Immature natural killer cell (primary cell): ENCODE results near the gene TSPAN4. TPM values are rescaled to one million over a fixed set of nuclear protein-coding genes. Genes with fewer than 3 reads are reported as not detected.
A peak's percentile ranks its signal among the peaks of the same experiment; 100 is the strongest.

Experiments used
- DNase-seq, 3 donors: peaks; one replicate each; pipeline ENCODE4 v3.0.0; 2022; ENCODE audit warnings: mixed read lengths in 1 of 3
- H3K27ac Mint-ChIP-seq, 6 donors: one replicate each; pipeline ENCODE4 v1.8.0; 2020; ENCODE audit warnings: mixed read lengths in 6 of 6, mild to moderate bottlenecking in 5 of 6, inconsistent platforms in 4 of 6, moderate library complexity in 3 of 6
- H3K27me3 Mint-ChIP-seq, 3 donors: one replicate each; pipeline ENCODE4 v1.8.0; 2020 to 2021; ENCODE audit warnings: low read depth in 3 of 3, mild to moderate bottlenecking in 3 of 3, mixed read lengths in 3 of 3, moderate library complexity in 3 of 3, inconsistent platforms in 1 of 3
- H3K36me3 Mint-ChIP-seq, 3 donors: one replicate each; pipeline ENCODE4 v1.8.0; 2020; ENCODE audit warnings: mixed read lengths in 3 of 3, inconsistent platforms in 2 of 3, mild to moderate bottlenecking in 2 of 3
- H3K4me1 Mint-ChIP-seq, 2 donors: one replicate each; pipeline ENCODE4 v1.8.0; 2020; ENCODE audit warnings: inconsistent platforms in 2 of 2, mild to moderate bottlenecking in 2 of 2, mixed read lengths in 2 of 2, moderate library complexity in 1 of 2
- H3K4me3 Mint-ChIP-seq, 5 donors: one replicate each; pipeline ENCODE4 v1.8.0; 2020; ENCODE audit warnings: mild to moderate bottlenecking in 5 of 5, mixed read lengths in 5 of 5, inconsistent platforms in 3 of 5, moderate library complexity in 3 of 5
- H3K9me3 Mint-ChIP-seq, 6 donors: one replicate each; pipeline ENCODE4 v1.8.0; 2020; ENCODE audit warnings: mild to moderate bottlenecking in 6 of 6, mixed read lengths in 6 of 6, inconsistent platforms in 4 of 6, moderate library complexity in 3 of 6
- polyA plus RNA-seq, 3 donors: library from polyadenylated mRNA; unstranded; fragments of 300-500 nt; fragmentation: Illumina TruSeq; gene quantifications; one replicate each; pipeline ENCODE4 v1.2.3, GENCODE V29; 2021

TSPAN4 gene
- polyA plus RNA-seq, 3 donors from 2014 or later, result 23.4 to 38.7 (median 37.2) TPM

GRCh38 chr11:911890-912219, 69.2 kb downstream of the TSPAN4 start:
- Mint-ChIP-seq H3K9me3 (no peaks in the 10 kb centered on the region), H3K27ac (peak overlapping the region; percentile 44 to 91 (median 86)), H3K36me3 (no peaks in the 10 kb centered on the region), H3K4me1 (peaks cover 16 to 20% of the 10 kb centered on the region in 2 donors), H3K4me3 (peak overlapping the region; percentile 84 to 92 (median 90)), H3K27me3 (peaks cover 2 to 3% (median 2%) of the 10 kb centered on the region in 3 donors)
- no peak for DNase-seq

- Mint-ChIP-seq H3K4me1 (peaks cover 16 to 20% of the 10 kb centered on the region in 2 donors), H3K27me3 (peaks cover 2 to 3% (median 2%) of the 10 kb centered on the region in 3 donors), H3K9me3 (no peaks in the 10 kb centered on the region), H3K27ac (no peak overlapping the region), H3K36me3 (no peaks in the 10 kb centered on the region), H3K4me3 (peak overlapping the region in 3 of 5 donors; percentile 84 to 92 (median 88))
- DNase-seq, result no peak
Observed at GRCh38 chr11:912266-912665, 69.6 kb downstream of the TSPAN4 start.

GRCh38 chr11:913043-913442, 70.4 kb downstream of the TSPAN4 start:
- Mint-ChIP-seq H3K27ac (no peak overlapping the region), H3K4me3 (no peak overlapping the region), H3K4me1 (peaks cover 16 to 20% of the 10 kb centered on the region in 2 donors), H3K27me3 (peaks cover 2 to 3% (median 2%) of the 10 kb centered on the region in 3 donors), H3K36me3 (no peaks in the 10 kb centered on the region), H3K9me3 (no peaks in the 10 kb centered on the region)
- no peak for DNase-seq

- Mint-ChIP-seq H3K27me3 (peaks cover 2 to 3% (median 2%) of the 10 kb centered on the region in 3 donors), H3K9me3 (no peaks in the 10 kb centered on the region), H3K4me1 (peaks cover 12 to 15% of the 10 kb centered on the region in 2 donors), H3K27ac (no peak overlapping the region), H3K4me3 (no peak overlapping the region), H3K36me3 (no peaks in the 10 kb centered on the region)
- no peak for DNase-seq
Observed at GRCh38 chr11:914204-914603, 71.6 kb downstream of the TSPAN4 start.

GRCh38 chr11:914747-915501, 72.3 kb downstream of the TSPAN4 start:
- Mint-ChIP-seq H3K27me3 (peaks cover 2 to 3% (median 2%) of the 10 kb centered on the region in 3 donors), H3K36me3 (no peaks in the 10 kb centered on the region), H3K9me3 (no peaks in the 10 kb centered on the region), H3K4me1 (peaks cover 6 to 10% of the 10 kb centered on the region in 2 donors), H3K4me3 (no peak overlapping the region), H3K27ac (peak overlapping the region in 1 of 6 donors; percentile 55)
- DNase-seq, result no peak

Other genes starting within 250 kb of the TSPAN4 start
- gene IRF7, start 226.9 kb upstream of the TSPAN4 start, polyA plus RNA-seq, result 10 to 100 TPM; 36.4 to 62.4 (median 53.9) TPM
- not detected for gene CDHR5, start 217.9 kb upstream of the TSPAN4 start, polyA plus RNA-seq
- not detected for gene SCT, start 215.7 kb upstream of the TSPAN4 start, polyA plus RNA-seq
- not detected for gene DRD4, start 205.6 kb upstream of the TSPAN4 start, polyA plus RNA-seq
- 10 to 100 TPM; 17.8 to 31.6 (median 18.6) TPM for gene DEAF1, start 147.6 kb upstream of the TSPAN4 start, polyA plus RNA-seq
- gene TMEM80, start 147.0 kb upstream of the TSPAN4 start, polyA plus RNA-seq, result 10 to 100 TPM; 21.3 to 32.4 (median 30.4) TPM
- 10 to 100 TPM; 12.9 to 15.1 (median 15.0) TPM for gene EPS8L2, start 136.6 kb upstream of the TSPAN4 start, polyA plus RNA-seq
- 100 to 1,000 TPM; 163 to 189 (median 180) TPM for gene TALDO1, start 95.4 kb upstream of the TSPAN4 start, polyA plus RNA-seq
- gene GATD1, start 65.4 kb upstream of the TSPAN4 start, polyA plus RNA-seq, result 1 to 10 TPM; 5.8 to 9.7 (median 6.7) TPM
- not detected for gene CEND1, start 52.8 kb upstream of the TSPAN4 start, polyA plus RNA-seq
- 10 to 100 TPM in 1 of 3 donors, 1 to 10 TPM in 2; 5.2 to 14.9 (median 7.7) TPM for gene SLC25A22, start 44.6 kb upstream of the TSPAN4 start, polyA plus RNA-seq
- gene PIDD1, start 37.6 kb upstream of the TSPAN4 start, polyA plus RNA-seq, result 1 to 10 TPM; 2.6 to 7.7 (median 2.7) TPM
- gene RPLP2, start 32.9 kb upstream of the TSPAN4 start, polyA plus RNA-seq, result 1,000 to 10,000 TPM in 2 of 3 donors, 100 to 1,000 TPM in 1; 640 to 2,076 (median 1,474) TPM
- 10 to 100 TPM; 10.9 to 42.3 (median 23.4) TPM for gene PNPLA2, start 23.9 kb upstream of the TSPAN4 start, polyA plus RNA-seq
- 1 to 10 TPM in 1 of 3 donors, under 1 TPM in 1, not detected in 1; 0.74 to 2.2 TPM for gene CRACR2B, start 14.9 kb upstream of the TSPAN4 start, polyA plus RNA-seq
- 10 to 100 TPM; 19.7 to 25.7 (median 23.7) TPM for gene CD151, start 9.9 kb upstream of the TSPAN4 start, polyA plus RNA-seq
- gene POLR2L, start 323 bp upstream of the TSPAN4 start, polyA plus RNA-seq, result 100 to 1,000 TPM; 139 to 200 (median 142) TPM
- gene CHID1, start 68.0 kb downstream of the TSPAN4 start, polyA plus RNA-seq, result 10 to 100 TPM; 52.2 to 74.6 (median 67.4) TPM
- 10 to 100 TPM in 1 of 3 donors, 1 to 10 TPM in 2; 2.5 to 11.0 (median 7.1) TPM for gene AP2A2, start 83.0 kb downstream of the TSPAN4 start, polyA plus RNA-seq
- not detected for gene MUC6, start 193.9 kb downstream of the TSPAN4 start, polyA plus RNA-seq
- not detected for gene MUC2, start 232.0 kb downstream of the TSPAN4 start, polyA plus RNA-seq